GM13977 (cell line): ENCODE results near the gene LRG1.
"Not testable (repeated sequence)": the region's sequence is repeated elsewhere in the genome, so short reads cannot be mapped to it uniquely, and the experiment has no call there.

Experiments used
- DNase-seq: peaks from one replicate; pipeline ENCODE4 v3.0.0; 2012; ENCODE audit warnings: low spot score
- CTCF ChIP-seq: IDR thresholded peaks from 2 replicates; pipeline ENCODE4 v1.5.1; 2012; ENCODE audit warnings: mild to moderate bottlenecking, control low read depth; ENCODE audit not compliant: insufficient read depth; ENCODE audit errors: extremely low read depth, missing control alignments
- in situ Hi-C: fragments of 300-500 bp; cut with MboI; formaldehyde crosslinking; loops from one replicate; pipeline ENCODE4 v1.12.0; 2022; ENCODE audit warnings: low sequenced_read_pairs, low pct_unique_long_range_greater_than_20kb, mixed read lengths, inconsistent platforms; ENCODE audit not compliant: unreplicated experiment

LRG1 gene

DNA sequence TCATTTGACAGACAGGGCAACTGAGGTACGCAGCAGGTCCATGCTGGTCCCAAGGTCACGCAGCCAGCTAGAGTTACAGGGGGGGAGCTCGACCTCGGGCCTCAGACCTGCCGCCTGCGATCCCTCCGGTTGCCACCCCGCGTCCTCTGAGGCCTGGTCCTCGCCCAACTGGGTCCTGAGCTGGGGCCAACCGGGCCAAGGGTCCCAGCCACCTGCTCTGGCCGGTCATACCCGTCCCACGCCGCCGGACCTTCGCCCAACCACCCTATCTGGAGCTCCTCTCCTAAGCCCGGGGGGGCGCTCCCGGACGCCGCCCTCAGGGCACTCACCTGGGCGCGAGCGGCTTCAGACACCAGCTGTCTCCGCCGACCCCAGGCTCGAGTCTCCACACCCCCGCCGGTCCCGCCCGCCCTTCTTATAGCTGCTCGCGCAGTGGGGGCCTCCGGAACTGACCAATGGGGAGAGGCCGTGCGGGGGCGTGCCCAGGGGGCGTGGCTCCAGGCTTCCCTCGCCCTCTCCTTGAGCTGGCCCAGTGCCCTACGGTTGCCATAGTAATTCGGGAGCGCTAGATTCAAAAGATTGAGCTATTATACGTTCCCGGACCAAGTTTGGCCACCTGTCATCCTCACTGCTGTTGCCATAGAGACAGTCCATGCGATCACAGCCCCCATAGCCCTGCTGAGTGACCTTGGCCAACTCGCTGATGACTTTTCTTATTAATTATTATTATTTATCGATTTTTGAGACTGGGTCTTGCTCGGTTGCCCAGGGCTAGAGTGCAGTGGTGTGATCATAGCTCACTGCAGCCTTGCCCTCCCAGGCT, 4.8 kb downstream of the LRG1 start, which contains the start of gene PLIN5:
Gene PLIN5, minus strand, starts transcription at position 389 of the 823 bp plus-strand sequence. CDS start 1,150 bp downstream, outside the sequence.
- in situ Hi-C loops = no loop called here
- no peak for TF ChIP-seq CTCF
- DNase-seq = peak; percentile 76

DNA sequence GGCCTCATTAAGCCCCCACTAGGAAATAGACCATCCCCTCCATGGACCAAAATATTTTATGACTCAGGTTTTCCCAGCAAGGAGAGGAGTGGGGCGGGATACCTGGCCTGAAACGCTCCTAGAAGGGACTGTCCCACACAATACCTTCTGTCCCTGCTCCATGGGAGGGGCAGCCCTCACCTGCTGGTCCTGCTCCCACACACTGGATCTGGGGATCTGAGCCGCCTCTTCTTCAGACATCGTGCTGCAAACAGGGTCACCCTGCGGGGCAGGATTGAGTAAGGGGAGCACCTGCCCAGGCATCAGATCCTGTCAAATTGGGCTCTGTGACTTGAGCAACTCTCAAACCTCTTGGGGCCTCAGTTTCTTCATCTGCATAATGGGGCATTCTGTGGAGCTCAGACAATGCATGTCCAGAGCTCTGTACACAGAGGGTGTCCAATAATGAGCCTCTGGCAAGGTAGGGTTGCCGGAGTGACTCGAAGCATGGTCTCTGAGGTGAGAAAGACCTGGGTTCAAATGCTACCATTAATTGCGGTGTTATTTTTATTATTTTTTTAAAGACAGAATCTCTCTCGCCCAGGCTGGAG, 5.9 kb downstream of the LRG1 start:
- no peak for TF ChIP-seq CTCF
- in situ Hi-C loops = no loop called here
- no peak for DNase-seq

- in situ Hi-C loops = no loop called here
- no peak for DNase-seq
- TF ChIP-seq CTCF = no peak
These were observed 6.5 kb downstream of the LRG1 start for GRCh38 chr19:4533334-4533733.

DNA sequence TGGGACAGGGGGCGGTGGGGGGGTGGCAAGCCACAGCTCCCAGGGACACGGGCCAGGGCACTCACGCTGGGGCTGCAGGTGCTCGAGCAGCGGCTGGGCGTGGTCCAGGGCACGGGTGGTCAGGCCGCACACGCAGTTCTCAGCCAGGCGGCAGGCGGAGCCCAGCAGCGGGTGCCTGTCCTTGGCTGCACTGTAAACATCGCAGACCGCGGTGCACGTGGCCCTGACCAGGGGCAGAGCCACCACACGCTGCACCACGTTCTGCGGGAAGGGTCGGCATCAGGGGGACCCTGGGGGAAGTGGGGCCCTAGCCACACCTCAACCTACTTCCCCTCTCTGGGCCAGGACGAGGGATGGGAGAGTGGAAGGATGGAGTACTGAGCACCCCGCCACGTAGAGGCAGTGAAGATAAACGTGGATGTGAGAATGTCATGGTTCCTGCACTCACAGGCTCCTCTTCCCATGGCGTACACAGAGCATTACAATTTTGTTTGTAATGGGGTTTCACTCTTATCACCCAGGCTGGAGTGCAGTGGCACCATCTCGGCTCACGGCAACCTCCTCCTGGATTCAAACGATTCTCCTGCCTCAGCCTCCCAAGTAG, 8.2 kb downstream of the LRG1 start:
- in situ Hi-C loops = no loop called here
- no peak for DNase-seq
- no peak for TF ChIP-seq CTCF

GRCh38 chr19:4529924-4530522, 9.8 kb downstream of the LRG1 start:
- in situ Hi-C loops = loop anchor here (10.0 kb wide), 1 partner anchor 255 kb away; the partner anchor contains the start of gene SHD
- no peak for TF ChIP-seq CTCF
- no peak for DNase-seq

GRCh38 chr19:4528843-4529242, 11.0 kb downstream of the LRG1 start:
- TF ChIP-seq CTCF = no peak
- no peak for DNase-seq
- in situ Hi-C loops = loop anchor here (10.0 kb wide), 1 partner anchor 254 kb away; the partner anchor contains the start of gene SHD

- in situ Hi-C loops = loop anchor here (10.0 kb wide), 1 partner anchor 253 kb away; the partner anchor contains the start of gene SHD
- DNase-seq = not testable (repeated sequence)
These were observed 12.5 kb downstream of the LRG1 start for GRCh38 chr19:4527377-4527776.
